Kidney epithelial cell (primary cell): Measurements from ENCODE around the gene RADIL. TPM values are rescaled to one million over a fixed set of nuclear protein-coding genes. Genes with fewer than 3 reads are reported as not detected.

Experiments used
- DNase-seq: peaks from one replicate; pipeline ENCODE4 v3.0.0-alpha.2; 2010; ENCODE audit warnings: low read depth
- H3K27me3 ChIP-seq: 2 replicates; pipeline ENCODE4 v1.6.0; 2011; ENCODE audit warnings: low read length; ENCODE audit not compliant: control insufficient read depth, insufficient read depth
- H3K36me3 ChIP-seq: 2 replicates; pipeline ENCODE4 v1.5.1; 2011; ENCODE audit warnings: low read length; ENCODE audit not compliant: control insufficient read depth, insufficient read depth
- H3K4me3 ChIP-seq: 2 replicates; pipeline ENCODE4 v1.5.1; 2011; ENCODE audit warnings: low read depth, mild to moderate bottlenecking, control low read depth, low read length
- total RNA-seq: library from RNA; depleted of rRNA; stranded (reverse); fragments of >200 nt; gene quantifications from 2 replicates; pipeline ENCODE4 v1.2.3, GENCODE V29; 2015
- TF ChIP-seq, protein P1 (sequence below): IDR thresholded peaks from 2 replicates; pipeline ENCODE4 v1.5.1; 2011; ENCODE audit warnings: mild to moderate bottlenecking, moderate library complexity, low read length, control low read depth, inconsistent platforms; ENCODE audit not compliant: insufficient read depth, poor library complexity, severe bottlenecking

The RADIL gene
- total RNA-seq, 1 donor from 2014 or later: 3.5 TPM

DNA sequence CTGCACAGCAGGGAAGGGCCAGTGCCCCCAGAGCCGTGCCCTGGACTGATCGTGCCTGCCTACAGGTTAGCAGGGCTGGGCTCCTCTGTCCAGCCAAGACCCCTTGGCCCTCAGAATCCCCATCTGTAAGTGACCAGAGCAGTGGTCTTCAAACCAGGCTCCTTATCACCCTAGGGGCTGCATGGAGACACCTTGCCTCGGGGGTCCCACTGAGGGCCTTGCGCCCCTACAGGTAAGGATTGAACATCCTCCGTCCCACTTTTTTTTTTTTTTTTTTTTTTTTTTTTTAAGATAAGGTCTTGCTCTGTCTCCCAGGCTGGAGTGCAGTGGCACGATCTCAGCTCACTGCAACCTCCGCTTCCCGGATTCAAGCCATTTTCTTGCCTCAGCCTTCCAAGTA lies 32.6 kb upstream of the RADIL start:
- Histone ChIP-seq H3K4me3 (no peak overlapping the region), H3K27me3 (no peaks in the 10 kb centered on the region), H3K36me3 (no peaks in the 10 kb centered on the region)
- no peak for DNase-seq
- TF ChIP-seq, protein P1, sequence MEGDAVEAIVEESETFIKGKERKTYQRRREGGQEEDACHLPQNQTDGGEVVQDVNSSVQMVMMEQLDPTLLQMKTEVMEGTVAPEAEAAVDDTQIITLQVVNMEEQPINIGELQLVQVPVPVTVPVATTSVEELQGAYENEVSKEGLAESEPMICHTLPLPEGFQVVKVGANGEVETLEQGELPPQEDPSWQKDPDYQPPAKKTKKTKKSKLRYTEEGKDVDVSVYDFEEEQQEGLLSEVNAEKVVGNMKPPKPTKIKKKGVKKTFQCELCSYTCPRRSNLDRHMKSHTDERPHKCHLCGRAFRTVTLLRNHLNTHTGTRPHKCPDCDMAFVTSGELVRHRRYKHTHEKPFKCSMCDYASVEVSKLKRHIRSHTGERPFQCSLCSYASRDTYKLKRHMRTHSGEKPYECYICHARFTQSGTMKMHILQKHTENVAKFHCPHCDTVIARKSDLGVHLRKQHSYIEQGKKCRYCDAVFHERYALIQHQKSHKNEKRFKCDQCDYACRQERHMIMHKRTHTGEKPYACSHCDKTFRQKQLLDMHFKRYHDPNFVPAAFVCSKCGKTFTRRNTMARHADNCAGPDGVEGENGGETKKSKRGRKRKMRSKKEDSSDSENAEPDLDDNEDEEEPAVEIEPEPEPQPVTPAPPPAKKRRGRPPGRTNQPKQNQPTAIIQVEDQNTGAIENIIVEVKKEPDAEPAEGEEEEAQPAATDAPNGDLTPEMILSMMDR: no peak

- H3K36me3 ChIP-seq: no peaks in the 10 kb centered on the region
- no peak for DNase-seq
- no peaks in the 10 kb centered on the region for H3K27me3 ChIP-seq
- no peak overlapping the region for H3K4me3 ChIP-seq
- TF ChIP-seq, protein P1: no peak
These were observed 27.8 kb upstream of the RADIL start for GRCh38 chr7:4911111-4911828.

DNA sequence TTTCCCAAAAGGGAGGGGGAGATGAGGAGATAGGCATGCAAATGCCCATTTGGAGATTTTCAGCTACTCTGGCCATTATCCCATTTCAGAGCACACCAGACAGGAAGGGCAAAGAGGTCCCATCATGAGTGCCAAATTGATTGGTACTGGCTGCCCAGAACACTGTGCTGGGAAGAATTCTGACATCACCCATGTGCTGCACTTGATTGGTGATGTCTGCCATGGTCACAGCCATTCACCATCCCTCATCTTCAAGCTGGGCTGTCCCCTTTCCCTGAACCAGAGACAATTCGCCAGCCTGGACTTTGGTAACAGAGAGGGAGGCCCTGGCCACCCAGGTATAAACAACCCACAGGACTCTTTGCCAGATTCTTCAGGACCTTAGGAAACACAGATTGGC lies 23.2 kb upstream of the RADIL start:
- Histone ChIP-seq H3K36me3 (no peaks in the 10 kb centered on the region), H3K4me3 (no peak overlapping the region), H3K27me3 (peaks cover 5% of the 10 kb centered on the region)
- TF ChIP-seq, protein P1: no peak
- DNase-seq: no peak

DNA sequence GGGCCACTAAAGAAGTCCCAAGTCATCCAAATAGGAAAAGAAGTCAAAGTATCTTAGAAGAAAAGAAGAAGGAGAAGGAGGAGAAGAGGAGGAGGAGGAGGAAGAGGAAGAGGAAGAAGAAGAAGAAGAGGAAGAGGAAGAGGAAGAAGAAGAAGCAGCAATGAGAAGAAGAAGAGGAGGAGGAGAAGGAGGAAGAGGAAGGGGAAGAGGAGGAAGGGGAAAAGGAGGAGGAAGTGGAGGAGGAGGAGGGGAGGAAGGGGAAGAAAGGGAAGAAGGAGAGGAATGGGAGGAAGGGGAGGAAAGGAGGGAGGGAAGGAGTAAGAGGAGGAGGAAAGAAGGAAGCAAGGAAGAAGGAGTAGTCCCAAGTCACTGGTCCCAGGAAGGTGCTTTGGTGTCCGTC lies 21.7 kb upstream of the RADIL start:
- no peak overlapping the region for H3K4me3 ChIP-seq
- peaks cover 5% of the 10 kb centered on the region for H3K27me3 ChIP-seq
- TF ChIP-seq, protein P1: no peak
- DNase-seq: no peak
- H3K36me3 ChIP-seq: no peaks in the 10 kb centered on the region

GRCh38 chr7:4904346-4904745 lies 20.8 kb upstream of the RADIL start:
- DNase-seq: no peak
- Histone ChIP-seq H3K36me3 (no peaks in the 10 kb centered on the region), H3K4me3 (no peak overlapping the region), H3K27me3 (peaks cover 5% of the 10 kb centered on the region)
- TF ChIP-seq, protein P1: no peak

DNA sequence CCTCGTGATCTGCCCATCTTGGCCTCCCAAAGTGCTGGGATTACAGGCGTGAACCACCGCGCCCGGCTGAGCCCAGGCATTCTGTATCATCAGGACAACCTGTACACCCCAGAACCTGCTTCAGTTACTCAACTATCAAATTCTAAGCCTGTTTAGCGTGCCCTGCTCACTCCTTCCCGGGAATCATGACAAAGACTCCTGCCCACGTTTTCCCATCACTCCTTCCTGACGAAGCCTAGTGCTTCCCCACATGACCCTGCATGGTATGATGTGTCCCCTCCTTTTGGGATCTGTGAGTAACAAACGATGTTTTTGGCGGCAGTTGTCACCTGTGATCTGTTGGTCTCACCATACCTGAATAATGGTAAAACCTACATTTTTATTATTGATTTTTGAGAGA lies 12.2 kb upstream of the RADIL start:
- TF ChIP-seq, protein P1: no peak
- DNase-seq: no peak
- H3K27me3 ChIP-seq: no peaks in the 10 kb centered on the region

More for the DNA sequence above, 12.2 kb upstream of the RADIL start:
- Histone ChIP-seq H3K4me3 (no peak overlapping the region), H3K36me3 (no peaks in the 10 kb centered on the region)
